ENCODE data around the gene CNIH3.

Gene CNIH3

GRCh38 chr1:224739997-224740684 is 124.0 kb downstream of the CNIH3 start:
- no peak for DNase-seq

GRCh38 chr1:224740685-224741052 is 124.6 kb downstream of the CNIH3 start:
- no peak for DNase-seq

- DNase-seq: no peak
Measured at GRCh38 chr1:224742349-224742748, 126.2 kb downstream of the CNIH3 start.

- no peak for DNase-seq
Measured at GRCh38 chr1:224743608-224744164, 127.6 kb downstream of the CNIH3 start.

- no peak for DNase-seq
Measured at GRCh38 chr1:224744521-224744920, 128.4 kb downstream of the CNIH3 start.

GRCh38 chr1:224745394-224745793 is 129.3 kb downstream of the CNIH3 start:
- no peak for DNase-seq

DNA sequence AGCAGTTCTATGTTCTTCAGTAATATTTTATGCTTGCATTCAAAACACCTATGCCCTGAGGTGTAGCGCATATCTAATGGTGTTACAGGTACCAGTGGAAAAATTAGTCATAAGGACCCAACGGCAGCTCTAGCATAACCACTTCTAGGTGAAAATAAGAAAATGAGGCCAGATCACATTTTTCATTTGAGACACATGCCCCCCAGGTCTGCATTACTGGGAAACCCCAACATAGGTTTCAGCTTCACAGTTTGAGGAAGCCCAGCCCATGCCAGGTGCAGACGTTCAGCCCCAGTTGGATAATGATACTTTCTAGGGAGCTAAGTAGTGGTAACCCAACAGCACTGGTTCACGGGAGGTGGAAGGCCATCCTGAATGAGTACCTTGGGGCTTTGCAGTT is 129.8 kb downstream of the CNIH3 start:
- DNase-seq: no peak

DNA sequence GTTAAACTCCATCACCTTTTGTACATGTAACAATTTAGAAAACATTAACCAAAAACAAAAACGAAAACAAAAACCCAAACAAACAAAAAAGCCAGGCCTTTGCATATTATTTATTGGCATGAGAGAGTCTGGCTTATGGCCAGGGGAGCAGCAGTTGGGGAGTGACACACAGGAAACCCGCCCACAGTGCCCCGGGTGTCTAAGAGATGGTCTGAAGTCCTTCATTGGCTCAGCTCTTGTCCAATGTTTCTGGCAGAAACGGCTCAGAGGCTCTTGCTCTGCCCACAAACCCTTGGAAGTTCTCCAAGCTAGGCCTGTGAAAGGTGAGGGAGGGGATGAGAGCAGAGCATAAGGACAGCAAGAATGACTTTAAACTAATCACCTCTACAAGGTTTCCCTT is 131.5 kb downstream of the CNIH3 start:
- no peak for DNase-seq

- no peak for DNase-seq
Measured at GRCh38 chr1:224749916-224750315, 133.8 kb downstream of the CNIH3 start.

DNA sequence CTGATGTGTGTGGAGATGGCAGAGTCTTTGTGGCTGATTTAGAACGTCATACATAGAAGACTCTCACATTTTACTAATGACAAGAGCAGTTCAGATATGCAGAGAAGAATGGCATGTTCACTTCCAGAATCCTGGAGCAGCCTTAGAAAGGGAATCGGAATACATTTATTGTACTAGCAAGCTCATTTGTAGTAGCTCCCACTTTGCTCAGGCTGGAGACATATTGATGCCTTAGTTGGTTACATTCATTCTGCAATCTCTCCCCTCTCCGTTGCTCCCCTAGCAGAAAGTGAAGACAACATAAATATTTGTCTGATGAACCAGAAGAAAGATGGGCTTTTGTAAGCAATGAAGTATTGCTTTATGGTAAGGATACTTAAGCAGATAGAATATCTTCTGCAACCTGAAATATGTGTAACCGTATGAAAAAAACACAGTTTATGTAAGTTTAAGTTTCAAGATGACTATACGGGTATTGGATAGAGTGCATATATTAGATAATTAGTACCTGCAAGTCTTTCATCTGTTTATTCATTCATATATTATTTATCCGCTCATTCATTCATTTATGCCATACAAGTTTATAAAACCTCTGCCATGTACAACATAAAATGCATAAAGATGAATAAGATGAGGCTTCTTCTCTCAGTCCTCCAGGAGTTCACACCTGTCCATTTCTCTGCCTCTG is 135.7 kb downstream of the CNIH3 start:
- DNase-seq: no peak

GRCh38 chr1:224753491-224753890 is 137.4 kb downstream of the CNIH3 start:
- no peak for DNase-seq

- no peak for DNase-seq
Measured at GRCh38 chr1:224755586-224755985, 139.5 kb downstream of the CNIH3 start.

DNA sequence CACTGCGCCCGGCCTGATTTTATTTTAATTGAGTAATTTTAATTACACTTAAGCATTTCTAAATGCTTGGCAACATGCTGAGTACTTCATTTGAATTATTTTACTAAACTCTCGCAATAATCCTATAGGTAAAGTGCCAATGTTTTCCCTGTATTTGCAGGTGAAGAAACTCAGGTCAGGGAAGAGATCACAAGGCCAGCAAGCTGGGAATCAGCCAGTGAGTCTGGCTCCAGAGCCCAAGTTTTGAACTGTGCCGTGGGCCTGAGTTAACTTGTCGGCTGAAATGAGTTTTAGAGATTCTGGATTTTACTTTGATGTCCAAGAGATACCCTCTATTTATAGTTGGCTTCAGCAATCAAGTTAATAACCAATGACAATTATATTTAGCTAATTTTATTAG is 141.4 kb downstream of the CNIH3 start:
- no peak for DNase-seq

DNA sequence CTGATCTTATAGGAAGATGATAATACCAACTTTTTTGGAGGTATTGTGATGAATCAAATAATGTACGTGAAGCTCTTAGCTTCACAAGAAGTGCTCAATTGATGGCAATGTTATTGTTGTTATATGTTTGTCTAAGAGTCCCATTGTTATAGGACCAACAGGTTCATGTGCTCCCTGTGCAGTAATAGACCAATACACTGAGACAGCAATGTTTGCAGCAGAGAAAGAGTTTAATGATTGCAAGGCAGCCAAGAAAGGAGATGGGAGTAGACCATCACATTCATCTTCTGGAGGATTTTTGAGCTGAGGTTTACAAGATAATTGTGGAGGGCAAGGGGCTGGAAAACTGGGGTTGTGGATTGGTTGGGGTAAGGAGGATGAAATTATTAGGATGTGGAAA is 143.0 kb downstream of the CNIH3 start:
- no peak for DNase-seq

- DNase-seq: no peak
Measured at GRCh38 chr1:224759681-224760091, 143.6 kb downstream of the CNIH3 start.

GRCh38 chr1:224760163-224760562 is 144.0 kb downstream of the CNIH3 start:
- no peak for DNase-seq

DNA sequence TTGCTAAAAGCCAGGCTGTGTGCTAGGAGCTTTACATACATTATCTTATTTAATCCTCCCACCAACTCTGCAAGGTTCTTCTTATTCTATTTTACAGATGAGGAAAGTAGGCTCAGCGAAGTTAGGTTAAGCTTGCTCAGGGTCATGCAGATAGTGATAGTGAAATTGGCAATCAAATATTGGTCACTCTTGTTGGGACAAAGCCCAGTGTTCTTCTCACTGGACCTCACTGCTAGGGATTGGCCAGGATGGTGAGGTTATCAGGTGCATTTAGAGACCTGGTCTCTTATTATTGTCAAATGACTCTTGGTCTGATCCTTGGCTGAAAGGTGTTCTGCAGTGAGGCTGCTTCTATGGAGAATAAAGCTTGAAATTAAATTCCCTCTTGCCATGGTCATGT is 145.1 kb downstream of the CNIH3 start:
- no peak for DNase-seq

DNA sequence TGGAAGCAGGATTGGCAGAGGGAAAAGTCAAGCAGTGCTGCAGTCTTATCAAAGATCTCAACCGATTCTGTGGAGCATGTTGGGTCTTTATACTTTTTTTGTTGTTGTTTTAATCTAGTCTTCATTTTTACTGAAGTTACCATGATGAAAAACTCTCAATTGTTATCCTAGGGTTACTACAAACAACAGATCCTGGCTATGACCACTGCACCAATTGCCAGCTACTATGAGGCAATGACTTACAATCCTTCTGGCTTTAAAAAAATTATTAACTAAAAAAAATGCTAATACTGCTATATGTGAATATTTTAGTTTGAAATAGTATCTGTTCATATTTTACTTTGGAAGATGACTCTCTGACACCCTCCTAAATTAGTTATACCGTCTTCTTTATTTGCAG is 145.9 kb downstream of the CNIH3 start:
- DNase-seq: no peak

GRCh38 chr1:224762701-224763100 is 146.6 kb downstream of the CNIH3 start:
- DNase-seq: no peak

DNA sequence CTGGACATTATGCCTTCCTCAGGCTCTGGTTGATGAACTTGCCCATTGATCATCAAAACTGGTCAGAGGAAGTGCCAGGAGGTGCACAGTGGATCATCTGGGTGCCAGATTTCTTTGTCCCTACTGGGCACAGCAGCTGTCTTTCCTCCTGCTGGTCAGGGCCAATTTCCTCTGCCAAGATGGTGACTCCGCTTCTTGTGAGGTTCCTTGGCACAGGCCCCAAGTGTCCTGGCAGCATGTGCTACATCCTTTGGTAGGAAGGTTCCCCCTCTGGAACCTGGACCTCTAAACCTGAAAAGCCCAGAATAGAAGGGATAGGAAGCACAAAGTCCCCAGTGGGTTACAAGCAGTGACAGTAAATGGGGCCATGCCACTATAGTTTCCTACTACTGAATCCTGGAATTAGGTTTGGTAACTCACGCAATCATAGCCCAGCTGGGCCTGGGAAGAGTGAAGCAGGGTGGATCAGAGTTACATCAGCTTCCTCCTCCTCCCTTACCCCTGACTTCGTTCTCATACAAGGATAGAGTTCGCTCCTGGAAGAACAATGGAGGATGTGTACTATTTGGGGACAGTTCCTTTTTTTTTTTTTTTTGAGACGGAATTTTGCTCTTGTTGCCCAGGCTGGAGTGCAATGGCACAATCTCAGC is 147.1 kb downstream of the CNIH3 start:
- no peak for DNase-seq

GRCh38 chr1:224766266-224766665 is 150.1 kb downstream of the CNIH3 start:
- DNase-seq: no peak

- peak in 34 of 56 donors; percentile 2 to 72 (median 18) for DNase-seq
Measured at GRCh38 chr1:224767031-224767430, 150.9 kb downstream of the CNIH3 start.

DNA sequence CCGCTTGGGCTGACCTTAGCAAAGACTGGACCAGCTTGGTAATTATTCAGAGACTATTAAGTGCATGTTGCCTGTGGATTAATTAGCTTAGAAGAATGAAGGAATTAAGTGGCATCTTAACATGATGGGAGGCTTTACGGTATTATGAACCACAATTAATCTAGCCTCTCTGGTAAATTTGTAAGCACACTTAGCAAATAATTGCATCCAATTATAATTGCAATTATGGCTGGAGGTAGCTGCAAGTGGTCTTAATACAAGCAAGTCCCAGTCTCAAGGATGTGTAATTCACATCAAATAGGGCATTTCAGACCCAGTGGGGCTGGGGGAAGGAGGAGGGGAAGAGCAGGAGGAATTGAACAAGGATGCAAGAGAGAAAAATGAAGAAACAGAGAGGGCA is 151.6 kb downstream of the CNIH3 start:
- no peak for DNase-seq
